Progenitor cell of endocrine pancreas (in vitro differentiated cells): ENCODE results near the gene GSK3B. TPM values are rescaled to one million over a fixed set of nuclear protein-coding genes. Genes with fewer than 3 reads are reported as not detected.

ENCODE experiments used
- DNase-seq: peaks from one replicate; pipeline ENCODE4 v3.0.0; 2021; ENCODE audit warnings: low spot score; ENCODE audit not compliant: unreplicated experiment
- H3K27ac Mint-ChIP-seq: 2 replicates; pipeline ENCODE4 v1.8.0; 2021; ENCODE audit warnings: mild to moderate bottlenecking, moderate library complexity, mixed read lengths
- H3K27me3 Mint-ChIP-seq: 2 replicates; pipeline ENCODE4 v1.8.0; 2021; ENCODE audit warnings: mixed read lengths
- H3K36me3 Mint-ChIP-seq: 2 replicates; pipeline ENCODE4 v1.8.0; 2022; ENCODE audit warnings: mixed read lengths; ENCODE audit not compliant: insufficient read depth
- H3K4me1 Mint-ChIP-seq: 2 replicates; pipeline ENCODE4 v1.8.0; 2021; ENCODE audit warnings: low read depth, mixed read lengths
- H3K4me3 Mint-ChIP-seq: 2 replicates; pipeline ENCODE4 v1.8.0; 2021; ENCODE audit warnings: low read depth, mild to moderate bottlenecking, moderate library complexity, mixed read lengths
- H3K9me3 Mint-ChIP-seq: 2 replicates; pipeline ENCODE4 v1.8.0; 2021; ENCODE audit warnings: low read depth, mixed read lengths
- total RNA-seq: library from RNA; stranded (reverse); gene quantifications from 2 replicates; pipeline ENCODE4 v1.2.1, GENCODE V29; 2021
- TF ChIP-seq, protein P1 (sequence below): fragments of 200-600 bp; sonication (generic); IDR thresholded peaks from one replicate; pipeline ENCODE4 v1.5.0; 2021; ENCODE audit warnings: antibody characterized with exemption, mild to moderate bottlenecking; ENCODE audit not compliant: unreplicated experiment

GSK3B gene
- total RNA-seq, 1 donor from 2014 or later = 80.0 TPM

DNA sequence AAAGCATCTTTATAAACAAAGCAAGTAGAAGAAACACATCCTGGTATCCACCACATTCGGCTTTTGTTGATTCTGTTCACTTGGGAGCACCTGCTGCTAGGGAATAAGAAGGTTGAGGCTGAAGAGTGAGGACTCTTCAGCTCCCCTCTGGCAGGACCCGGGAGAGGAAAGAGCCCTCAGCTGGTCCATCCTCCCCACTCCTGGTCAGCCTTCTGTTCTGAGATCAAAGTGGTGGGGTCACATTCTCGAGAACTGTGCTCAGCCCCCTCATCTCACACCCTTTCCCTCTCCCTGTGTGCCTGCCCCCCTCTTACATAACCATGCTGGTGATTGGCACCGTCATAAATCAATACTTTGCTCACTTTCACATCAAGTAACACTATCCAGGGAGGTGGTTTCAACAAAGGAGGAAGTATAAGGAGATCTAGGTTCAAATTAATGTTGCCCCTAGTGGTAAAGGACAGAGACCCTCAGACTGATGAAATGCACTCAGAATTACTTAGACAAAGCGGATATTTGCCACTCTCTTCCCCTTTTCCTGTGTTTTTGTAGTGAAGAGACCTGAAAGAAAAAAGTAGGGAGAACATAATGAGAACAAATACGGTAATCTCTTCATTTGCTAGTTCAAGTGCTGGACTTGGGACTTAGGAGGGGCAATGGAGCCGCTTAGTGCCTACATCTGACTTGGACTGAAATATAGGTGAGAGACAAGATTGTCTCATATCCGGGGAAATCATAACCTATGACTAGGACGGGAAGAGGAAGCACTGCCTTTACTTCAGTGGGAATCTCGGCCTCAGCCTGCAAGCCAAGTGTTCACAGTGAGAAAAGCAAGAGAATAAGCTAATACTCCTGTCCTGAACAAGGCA, 312.7 kb downstream of the GSK3B start, which contains the start of gene NR1I2:
NR1I2 (plus strand) TSS at position 772 of the 869 bp plus-strand sequence.
- TF ChIP-seq, protein P1, sequence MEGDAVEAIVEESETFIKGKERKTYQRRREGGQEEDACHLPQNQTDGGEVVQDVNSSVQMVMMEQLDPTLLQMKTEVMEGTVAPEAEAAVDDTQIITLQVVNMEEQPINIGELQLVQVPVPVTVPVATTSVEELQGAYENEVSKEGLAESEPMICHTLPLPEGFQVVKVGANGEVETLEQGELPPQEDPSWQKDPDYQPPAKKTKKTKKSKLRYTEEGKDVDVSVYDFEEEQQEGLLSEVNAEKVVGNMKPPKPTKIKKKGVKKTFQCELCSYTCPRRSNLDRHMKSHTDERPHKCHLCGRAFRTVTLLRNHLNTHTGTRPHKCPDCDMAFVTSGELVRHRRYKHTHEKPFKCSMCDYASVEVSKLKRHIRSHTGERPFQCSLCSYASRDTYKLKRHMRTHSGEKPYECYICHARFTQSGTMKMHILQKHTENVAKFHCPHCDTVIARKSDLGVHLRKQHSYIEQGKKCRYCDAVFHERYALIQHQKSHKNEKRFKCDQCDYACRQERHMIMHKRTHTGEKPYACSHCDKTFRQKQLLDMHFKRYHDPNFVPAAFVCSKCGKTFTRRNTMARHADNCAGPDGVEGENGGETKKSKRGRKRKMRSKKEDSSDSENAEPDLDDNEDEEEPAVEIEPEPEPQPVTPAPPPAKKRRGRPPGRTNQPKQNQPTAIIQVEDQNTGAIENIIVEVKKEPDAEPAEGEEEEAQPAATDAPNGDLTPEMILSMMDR = no peak
- Mint-ChIP-seq H3K27me3 (no peaks in the 10 kb centered on the region), H3K4me3 (no peak within 1 kb of the TSS), H3K4me1 (peaks cover 4% of the 10 kb centered on the region), H3K9me3 (peaks cover under 1% of the 10 kb centered on the region), H3K27ac (no peak within 1 kb of the TSS), H3K36me3 (no peaks in the 10 kb centered on the region)
- no peak for DNase-seq

DNA sequence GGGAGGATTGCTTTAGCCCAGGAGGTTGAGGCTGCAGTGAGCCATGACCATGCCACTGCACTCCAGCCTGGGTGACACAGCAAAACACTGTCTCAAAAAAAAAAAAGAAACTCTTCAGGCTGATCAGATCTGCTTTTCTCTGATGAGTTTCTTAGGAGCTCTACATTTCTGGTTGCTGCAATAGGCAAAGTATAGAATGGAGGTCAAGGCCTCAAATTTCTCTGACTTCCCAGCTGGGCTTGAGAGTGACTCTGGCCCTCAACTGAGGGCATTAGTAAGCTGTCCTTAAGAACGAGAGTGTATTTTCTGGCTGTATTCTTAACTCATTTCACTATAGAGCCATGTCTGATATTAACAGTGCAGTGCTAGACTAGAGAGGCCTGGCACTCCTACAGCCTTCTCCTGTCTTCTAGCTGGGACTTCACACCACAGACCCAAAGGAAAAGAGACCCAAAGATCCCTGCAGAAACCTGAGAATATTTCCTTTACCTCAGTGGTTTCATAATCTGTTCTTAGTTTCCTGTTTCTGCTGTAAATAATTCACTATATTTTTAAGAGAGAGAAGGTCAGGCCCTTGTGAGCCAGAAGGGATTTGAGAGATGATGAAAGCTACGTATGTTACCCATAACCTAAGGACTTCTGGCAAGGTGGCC, 314.4 kb downstream of the GSK3B start:
- H3K4me1 Mint-ChIP-seq = peaks cover 4% of the 10 kb centered on the region
- no peaks in the 10 kb centered on the region for H3K27me3 Mint-ChIP-seq
- no peak overlapping the region for H3K4me3 Mint-ChIP-seq
- DNase-seq = no peak
- peaks cover 8% of the 10 kb centered on the region for H3K9me3 Mint-ChIP-seq
- TF ChIP-seq, protein P1 = no peak
- H3K27ac Mint-ChIP-seq = no peak overlapping the region
- H3K36me3 Mint-ChIP-seq = peaks cover 6% of the 10 kb centered on the region

DNA sequence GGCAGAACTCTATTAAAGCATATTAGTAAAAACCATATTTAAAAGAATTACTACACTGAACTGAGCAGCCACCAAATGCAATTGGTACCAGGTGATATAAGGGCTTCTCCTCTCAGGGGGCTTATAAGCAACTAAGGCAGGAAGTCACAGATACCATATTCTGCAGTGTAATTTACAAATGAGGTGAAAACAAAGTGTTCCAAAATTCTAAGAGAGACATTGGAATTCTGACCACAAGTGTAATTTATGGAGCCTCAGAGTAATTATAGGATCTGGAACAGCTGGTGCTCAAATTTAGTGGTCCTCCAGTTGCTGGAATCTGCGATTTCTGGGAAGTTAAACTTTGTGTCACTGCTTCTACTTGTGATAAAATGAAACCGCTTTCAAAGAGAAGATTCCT, 315.4 kb downstream of the GSK3B start:
- peaks cover 4% of the 10 kb centered on the region for H3K4me1 Mint-ChIP-seq
- TF ChIP-seq, protein P1 = no peak
- peaks cover 9% of the 10 kb centered on the region for H3K9me3 Mint-ChIP-seq
- H3K27me3 Mint-ChIP-seq = no peaks in the 10 kb centered on the region
- peaks cover 6% of the 10 kb centered on the region for H3K36me3 Mint-ChIP-seq
- no peak overlapping the region for H3K4me3 Mint-ChIP-seq
- DNase-seq = no peak
- H3K27ac Mint-ChIP-seq = no peak overlapping the region

DNA sequence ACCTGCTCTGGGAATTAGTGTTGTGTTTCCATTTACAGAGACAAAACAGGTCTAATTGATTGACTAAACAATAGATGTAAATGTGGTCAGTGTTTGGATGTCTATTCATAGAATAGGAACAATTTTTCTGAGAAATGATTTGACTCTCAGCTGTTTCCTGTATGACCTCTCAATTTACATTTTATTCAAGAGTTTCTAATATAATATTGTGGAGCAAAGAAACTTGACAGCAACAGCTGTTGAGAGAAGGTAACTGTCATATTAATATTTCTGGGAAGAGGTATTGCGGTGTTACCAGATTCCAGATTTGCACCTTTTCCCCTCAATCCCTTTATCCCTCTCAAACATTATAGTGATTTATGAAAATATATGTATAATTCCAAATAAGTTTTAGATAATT, 316.1 kb downstream of the GSK3B start:
- Mint-ChIP-seq H3K36me3 (peaks cover 6% of the 10 kb centered on the region), H3K4me3 (no peak overlapping the region), H3K9me3 (peaks cover 12% of the 10 kb centered on the region), H3K4me1 (peaks cover 4% of the 10 kb centered on the region), H3K27ac (no peak overlapping the region), H3K27me3 (no peaks in the 10 kb centered on the region)
- TF ChIP-seq, protein P1 = no peak
- DNase-seq = no peak

DNA sequence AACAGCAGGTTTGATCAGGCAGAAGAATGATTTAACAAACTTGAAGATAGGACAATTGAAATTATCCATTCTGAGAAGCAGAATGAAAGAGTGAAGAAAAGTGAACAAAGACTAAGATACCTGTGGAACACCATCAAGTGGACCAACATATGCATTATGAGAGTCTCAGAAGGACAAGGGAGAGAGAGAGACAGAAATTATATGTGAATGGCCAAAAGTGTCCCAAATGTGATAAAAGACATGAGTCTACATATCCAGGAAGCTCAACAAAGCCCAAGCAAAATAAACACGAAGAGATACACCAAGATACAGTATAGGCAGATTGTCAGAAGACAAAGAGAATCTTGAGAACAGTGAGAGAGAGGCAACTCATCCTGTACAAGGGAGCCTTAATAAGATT, 317.9 kb downstream of the GSK3B start:
- Mint-ChIP-seq H3K9me3 (peaks cover 12% of the 10 kb centered on the region), H3K27ac (no peak overlapping the region), H3K36me3 (peaks cover 6% of the 10 kb centered on the region), H3K27me3 (no peaks in the 10 kb centered on the region), H3K4me1 (no peaks in the 10 kb centered on the region), H3K4me3 (no peak overlapping the region)
- DNase-seq = no peak
- TF ChIP-seq, protein P1 = no peak
